GM12875 (cell line): Measurements from ENCODE around the gene CSNK1E.
A peak's percentile ranks its signal among the peaks of the same experiment; 100 is the strongest.

Experiments
- H3K4me3 ChIP-seq: one replicate; pipeline ENCODE4 v1.5.1; 2011; ENCODE audit warnings: low read depth, low read length, control low read depth
- TF ChIP-seq, protein P1 (sequence below): IDR thresholded peaks from 2 replicates; pipeline ENCODE4 v1.5.1; 2011; ENCODE audit warnings: low read depth, mild to moderate bottlenecking, control low read depth, inconsistent platforms, low read length, moderate library complexity, borderline replicate concordance; ENCODE audit not compliant: insufficient read depth

The CSNK1E gene

DNA sequence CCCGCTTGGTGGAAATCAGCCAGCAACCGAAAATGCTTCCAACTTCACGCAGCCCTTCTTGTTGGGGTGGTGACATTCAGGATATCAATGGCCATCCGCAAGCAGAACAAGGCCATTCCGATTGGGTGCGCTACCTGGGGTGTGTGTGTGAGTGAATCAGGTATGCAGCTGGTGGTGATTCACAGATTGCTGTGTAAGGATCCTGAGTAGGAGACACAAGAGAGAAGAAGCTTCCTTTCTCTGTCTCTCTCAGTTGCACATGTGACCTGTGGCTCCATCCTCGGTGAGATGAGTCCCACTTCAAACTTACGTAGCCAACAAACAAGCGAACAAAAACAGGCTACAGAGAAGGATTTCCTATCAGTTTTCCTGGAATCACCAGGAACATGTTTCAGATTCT is 34.8 kb downstream of the CSNK1E start:
- TF ChIP-seq, protein P1, sequence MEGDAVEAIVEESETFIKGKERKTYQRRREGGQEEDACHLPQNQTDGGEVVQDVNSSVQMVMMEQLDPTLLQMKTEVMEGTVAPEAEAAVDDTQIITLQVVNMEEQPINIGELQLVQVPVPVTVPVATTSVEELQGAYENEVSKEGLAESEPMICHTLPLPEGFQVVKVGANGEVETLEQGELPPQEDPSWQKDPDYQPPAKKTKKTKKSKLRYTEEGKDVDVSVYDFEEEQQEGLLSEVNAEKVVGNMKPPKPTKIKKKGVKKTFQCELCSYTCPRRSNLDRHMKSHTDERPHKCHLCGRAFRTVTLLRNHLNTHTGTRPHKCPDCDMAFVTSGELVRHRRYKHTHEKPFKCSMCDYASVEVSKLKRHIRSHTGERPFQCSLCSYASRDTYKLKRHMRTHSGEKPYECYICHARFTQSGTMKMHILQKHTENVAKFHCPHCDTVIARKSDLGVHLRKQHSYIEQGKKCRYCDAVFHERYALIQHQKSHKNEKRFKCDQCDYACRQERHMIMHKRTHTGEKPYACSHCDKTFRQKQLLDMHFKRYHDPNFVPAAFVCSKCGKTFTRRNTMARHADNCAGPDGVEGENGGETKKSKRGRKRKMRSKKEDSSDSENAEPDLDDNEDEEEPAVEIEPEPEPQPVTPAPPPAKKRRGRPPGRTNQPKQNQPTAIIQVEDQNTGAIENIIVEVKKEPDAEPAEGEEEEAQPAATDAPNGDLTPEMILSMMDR, result no peak
- no peak overlapping the region for H3K4me3 ChIP-seq

DNA sequence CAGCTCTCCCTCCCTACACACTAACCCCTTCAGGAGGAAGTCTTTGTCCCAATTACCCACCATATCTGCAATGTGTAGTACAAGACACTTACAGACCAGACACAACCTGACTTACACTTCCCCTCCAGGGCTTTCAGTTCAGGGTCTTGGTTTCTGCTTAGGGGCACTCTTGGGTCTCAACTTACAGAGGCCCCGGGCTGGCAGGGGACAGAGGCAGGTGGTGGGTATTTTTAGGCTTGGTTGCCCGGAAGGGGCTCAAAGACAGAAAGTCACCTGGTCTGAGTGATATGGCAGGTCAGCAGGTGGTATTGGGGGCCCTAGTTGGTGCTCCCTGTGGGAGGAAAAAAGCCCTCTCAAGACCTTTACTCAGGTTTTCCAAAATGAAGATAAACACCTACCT is 41.1 kb downstream of the CSNK1E start:
- TF ChIP-seq, protein P1, result no peak
- no peak overlapping the region for H3K4me3 ChIP-seq

DNA sequence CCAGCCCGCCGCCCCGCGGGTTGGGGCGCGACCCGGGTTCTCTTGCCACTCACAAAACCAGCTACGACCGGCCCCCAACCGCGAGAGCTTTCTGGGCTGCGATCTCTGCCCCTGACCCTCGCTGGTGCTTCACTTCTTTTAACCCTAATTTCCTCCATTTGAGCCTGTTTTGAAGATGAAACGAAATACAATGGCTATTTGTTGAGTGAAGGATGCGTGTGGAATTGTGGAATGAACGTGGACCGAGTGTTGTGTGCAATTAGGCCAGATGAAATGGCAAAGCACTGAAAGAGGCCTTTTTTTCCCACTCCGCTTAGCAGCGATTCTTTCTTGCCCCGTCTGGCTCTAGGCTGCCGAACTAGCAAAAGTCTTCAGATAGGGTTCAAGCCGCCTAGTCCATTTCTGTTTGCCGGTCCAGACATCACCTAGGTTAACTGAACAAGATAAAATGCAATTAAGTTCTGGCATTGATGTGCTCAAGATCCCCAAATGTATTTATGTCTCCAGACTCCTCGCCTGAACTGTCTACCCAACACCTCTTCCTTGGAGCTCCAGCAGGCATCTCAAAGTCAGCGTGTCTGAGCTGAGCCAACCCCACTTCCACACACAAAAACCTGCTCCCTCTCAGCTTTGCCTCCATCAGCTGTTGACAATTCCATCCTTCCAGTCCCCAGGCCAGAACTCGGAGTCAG is 44.0 kb downstream of the CSNK1E start:
- H3K4me3 ChIP-seq, result peak overlapping the region; percentile 51
- TF ChIP-seq, protein P1, result no peak

DNA sequence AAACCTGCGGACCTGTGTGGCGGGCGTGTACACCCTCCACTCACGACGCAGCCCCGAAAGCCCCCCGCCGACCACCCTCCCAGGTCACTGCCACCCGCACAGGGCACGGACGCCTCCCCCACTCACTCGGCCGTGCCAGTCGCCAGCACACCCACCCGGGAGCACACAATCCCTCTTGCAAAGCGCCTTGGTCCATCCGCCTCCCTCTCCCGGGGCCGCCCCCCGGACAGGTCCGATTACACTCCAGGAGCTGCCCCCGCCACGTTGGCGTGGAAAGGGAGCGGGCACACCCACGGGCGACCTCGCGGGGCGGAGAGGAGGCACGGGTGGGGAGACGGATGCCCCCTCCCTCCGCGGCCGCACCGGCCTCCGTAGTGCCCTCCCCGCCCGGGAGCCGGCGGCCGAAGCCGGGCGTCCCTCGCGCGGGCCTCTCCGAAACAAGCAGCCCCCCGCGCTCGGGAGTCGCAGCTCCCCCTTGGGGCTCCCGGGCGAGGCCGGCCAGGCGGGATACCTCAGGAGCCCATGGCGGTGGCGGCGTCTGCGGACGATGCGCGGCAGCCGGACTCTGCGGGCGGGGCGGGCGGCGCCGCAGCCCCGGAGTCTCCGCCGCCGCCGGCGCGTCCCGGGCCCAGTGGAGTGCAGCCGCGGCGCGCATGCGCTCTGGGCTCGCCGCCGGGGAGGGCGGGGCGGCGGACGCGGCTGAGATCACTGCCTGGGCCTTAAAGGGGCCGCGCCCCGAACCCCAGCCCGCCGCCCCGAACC is 44.7 kb downstream of the CSNK1E start, which contains the start of gene TMEM184B:
TMEM184B (minus strand) TSS at position 638 of the 762 bp plus-strand sequence. CDS start 25,049 bp downstream, outside the sequence.
- TF ChIP-seq, protein P1, result no peak
- peak within 1 kb of the TSS; percentile 90 for H3K4me3 ChIP-seq

DNA sequence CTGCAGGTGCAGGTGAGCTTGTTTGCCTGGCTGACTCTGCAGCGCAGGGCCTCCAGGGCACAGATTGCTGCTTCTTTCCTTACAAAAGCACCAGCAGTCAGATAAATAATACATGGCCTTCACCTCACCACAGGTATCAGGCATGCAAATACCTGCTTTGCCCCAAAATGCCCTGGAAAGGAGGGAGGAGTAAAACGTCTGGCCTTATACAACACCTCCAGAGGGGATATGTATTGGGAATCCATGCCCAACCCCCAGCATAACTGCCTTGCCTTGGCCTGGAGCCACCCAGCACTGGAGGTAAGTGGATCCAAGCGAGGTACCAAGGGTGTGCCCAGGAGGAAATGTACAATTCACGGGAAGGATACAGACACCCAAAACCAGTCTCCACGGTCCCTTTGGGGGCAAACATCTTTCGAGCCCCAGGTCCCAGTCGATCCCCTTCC is 45.3 kb downstream of the CSNK1E start:
- H3K4me3 ChIP-seq, result peak overlapping the region; percentile 90
- TF ChIP-seq, protein P1, result no peak

DNA sequence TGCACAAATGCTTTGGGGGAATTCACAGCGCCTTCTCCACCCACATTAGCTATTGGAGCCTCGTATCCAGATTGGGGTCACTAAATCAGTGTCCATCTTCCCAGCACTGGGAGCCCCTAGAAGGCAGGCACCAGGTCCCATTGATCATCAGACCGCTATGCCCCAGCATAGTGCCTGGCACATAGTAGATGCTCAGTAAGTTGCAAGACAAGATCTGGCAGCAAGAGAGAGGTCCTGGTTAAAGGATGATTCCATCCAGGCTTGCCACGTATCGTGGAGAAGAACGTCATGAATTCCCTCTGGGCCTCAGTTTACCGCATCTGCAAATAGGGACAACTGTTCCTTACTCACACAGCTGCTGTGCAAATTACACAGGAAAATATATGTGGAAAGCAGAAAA is 46.1 kb downstream of the CSNK1E start:
- H3K4me3 ChIP-seq, result no peak overlapping the region
- TF ChIP-seq, protein P1, result no peak
